GM08714 (cell line): ENCODE measurements around the gene KCNIP4.

ENCODE experiments used
- H3K4me3 ChIP-seq: fragments of 200-500 bp; sonication (Bioruptor generic); 2 replicates; pipeline ENCODE4 v1.5.1; 2014; ENCODE audit warnings: mild to moderate bottlenecking, low read length, inconsistent platforms
- ZNF274 ChIP-seq: IDR thresholded peaks from 2 replicates; pipeline ENCODE4 v1.6.1; 2012; ENCODE audit warnings: mild to moderate bottlenecking, low read depth, low read length

Gene KCNIP4

DNA sequence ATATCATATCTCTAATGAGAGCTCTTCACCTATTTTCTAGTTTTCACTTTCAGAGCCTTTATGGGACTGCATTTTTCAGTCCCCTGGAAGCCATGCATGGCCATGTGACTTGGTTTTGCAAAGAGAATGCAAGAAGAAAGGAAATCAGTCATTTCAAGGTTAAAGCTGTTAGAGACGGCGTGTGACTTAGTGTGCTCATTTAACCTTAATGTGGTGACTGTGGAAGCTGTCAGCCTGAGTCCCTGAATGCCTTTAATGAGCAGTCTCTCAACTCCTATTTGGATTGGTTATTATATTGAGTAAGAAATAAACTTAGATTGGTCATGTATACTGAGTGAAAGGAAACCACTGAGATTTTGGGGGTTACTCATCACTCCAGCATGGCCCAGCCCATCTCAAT is 212.7 kb downstream of the KCNIP4 start:
- no peak for TF ChIP-seq ZNF274
- H3K4me3 ChIP-seq = no peak overlapping the region

DNA sequence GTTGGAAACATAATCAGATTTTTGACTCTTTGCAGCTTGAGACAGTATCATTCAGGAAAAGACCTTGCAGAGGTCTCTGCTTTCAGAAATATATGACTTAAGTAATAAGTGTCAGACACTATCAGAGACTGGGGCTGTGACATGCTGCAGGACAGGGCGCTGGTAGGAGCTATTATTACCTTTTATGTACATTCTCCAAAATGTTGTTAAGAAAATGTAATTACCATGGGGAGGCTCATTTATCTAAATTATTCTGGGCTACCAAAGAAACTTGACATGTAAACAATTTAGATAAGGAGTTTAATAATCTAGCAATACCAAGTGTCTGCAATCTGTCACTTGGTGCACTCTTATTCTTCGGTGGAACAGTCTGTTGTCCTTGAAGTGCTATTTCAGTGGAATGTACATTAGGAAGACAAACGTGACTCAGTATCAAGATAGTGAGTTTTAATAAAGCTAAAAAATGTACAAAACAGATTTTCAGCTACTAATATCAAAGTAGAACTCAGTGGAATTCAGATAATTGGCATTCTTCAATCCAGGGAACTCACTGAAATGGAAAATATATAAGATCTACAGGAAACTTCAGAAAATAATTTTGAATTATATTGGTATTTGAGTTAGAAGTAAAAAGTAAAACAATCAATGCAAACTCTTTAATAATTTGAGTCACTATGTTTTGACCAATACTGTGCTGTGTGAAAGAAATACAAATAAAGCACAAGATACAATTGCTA is 214.5 kb downstream of the KCNIP4 start:
- TF ChIP-seq ZNF274 = no peak

DNA sequence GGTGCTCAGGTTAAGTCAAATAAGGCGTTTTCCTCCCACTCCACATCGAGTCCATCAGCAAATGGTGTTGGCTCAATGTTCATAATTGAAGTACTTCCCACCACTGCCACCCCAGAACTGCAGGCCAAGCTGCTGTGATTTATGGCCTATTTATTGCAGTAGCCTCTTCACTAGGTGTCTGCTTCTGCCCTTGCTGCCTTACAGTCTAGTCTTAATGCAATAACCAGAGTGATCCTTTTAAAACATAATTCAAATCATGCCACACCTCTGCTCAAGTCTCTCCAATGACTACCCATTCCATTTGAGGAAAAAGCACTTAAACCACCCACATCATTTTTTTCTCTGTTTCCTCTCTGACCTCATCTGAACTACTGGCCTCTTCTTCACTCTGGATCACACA is 220.3 kb downstream of the KCNIP4 start:
- no peak overlapping the region for H3K4me3 ChIP-seq
- TF ChIP-seq ZNF274 = no peak

More for the DNA sequence above, 214.5 kb downstream of the KCNIP4 start:
- no peak overlapping the region for H3K4me3 ChIP-seq

DNA sequence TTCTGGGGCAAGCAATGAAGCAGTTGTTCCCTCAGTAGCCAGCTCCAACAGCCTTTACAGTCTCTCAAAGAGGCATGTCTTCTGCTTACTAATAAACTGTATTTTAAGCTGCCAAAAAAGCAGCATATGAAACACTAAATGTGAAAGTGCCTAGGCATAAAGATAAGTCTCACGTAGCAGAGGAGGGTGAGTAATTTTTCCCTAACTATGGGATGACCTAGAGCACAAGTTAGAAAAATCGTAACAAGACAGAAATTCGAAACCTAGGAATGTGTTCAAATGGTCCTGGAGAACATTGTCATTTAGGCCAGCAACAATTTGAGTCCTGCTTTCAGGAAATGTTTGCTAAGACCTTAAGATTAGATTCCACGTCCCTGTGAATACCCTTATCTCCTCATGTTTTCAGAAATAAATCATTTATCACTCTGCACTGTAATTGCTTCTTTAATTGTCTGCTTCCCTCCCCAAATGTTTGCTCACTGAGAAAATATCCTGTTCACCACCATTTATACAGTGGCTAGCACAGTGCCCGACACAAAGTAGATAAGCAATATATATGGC is 222.2 kb downstream of the KCNIP4 start:
- TF ChIP-seq ZNF274 = no peak
- H3K4me3 ChIP-seq = no peak overlapping the region

DNA sequence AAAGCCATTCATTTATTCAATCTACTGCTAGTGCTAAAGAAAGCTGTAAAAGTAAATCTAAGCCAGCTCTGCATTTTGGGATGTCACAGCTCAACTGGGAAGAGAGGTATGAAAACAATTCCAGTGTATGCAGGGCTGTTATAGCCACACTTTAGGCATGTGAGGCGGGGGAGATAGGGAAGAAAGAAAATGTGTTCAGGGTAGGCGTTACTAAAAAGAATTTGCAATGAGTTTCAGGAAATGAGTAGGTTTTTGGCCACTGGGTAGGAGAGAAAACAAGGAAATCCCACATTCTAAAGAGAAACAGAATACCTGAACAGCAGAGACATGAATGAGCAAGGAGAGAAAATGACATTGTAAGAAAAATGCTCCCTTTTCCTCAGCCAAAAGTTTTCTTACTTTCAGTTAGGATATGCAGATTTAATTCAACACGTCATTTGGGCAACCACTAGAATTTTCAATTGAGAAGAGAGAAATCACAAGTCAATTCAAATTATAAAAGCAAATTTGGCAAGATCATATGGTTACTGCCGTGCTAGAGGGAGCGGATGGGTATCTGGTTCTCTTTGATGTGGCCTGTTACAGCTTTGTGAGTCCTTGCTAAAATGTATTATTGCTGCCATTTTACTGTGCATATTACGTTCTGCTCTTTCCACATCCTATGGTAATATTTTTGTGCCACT is 226.3 kb downstream of the KCNIP4 start:
- TF ChIP-seq ZNF274 = no peak
- no peak overlapping the region for H3K4me3 ChIP-seq

DNA sequence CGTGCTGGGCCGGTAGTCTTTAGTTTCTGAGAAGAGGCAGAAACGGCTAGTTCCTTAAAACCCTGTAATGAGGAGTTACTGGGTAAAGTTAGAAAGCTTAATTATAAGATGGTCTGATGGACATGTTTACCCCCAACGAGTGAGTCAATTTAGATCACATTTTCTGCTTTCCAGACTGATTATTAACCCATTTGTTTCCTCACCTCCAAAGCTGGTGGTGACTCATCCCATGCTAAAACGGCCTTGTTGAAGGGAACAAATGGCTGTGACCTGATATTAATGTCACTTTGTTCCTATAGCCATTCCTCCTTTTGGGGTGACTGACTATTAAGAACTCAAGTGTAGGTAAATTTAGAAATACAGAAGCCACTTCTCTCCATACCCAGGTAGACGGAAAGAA is 232.0 kb downstream of the KCNIP4 start:
- no peak for TF ChIP-seq ZNF274
- no peak overlapping the region for H3K4me3 ChIP-seq

DNA sequence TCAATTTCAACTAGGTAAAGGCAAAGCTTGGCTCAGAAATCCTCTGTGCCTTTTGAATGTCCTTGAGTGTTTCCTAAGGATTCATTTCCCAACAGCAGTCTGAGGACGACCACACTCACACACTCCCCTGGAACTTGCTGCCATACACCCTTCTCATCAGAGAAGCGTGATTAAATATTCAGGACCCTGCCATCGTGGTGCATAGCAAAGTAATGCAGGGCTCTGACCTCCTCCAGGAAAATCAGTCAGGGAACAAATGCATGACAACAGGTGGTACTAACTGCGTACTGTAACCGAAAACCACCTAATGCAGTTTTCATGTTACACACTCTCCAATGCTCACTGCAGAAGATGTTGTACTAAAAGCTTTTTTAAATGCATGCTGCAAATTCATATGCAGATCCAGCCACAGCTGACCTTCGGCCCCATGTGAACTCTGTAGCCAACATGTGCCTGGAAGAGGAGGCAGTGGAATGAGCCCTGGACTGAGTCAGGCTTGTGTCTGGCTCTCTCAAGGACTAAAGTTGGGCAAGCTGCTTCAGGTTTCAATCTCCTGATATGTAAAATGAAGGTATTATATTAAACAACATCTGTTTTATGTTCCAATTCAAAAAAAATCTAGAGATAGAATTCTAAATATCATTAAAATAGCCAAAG is 238.3 kb downstream of the KCNIP4 start:
- H3K4me3 ChIP-seq = no peak overlapping the region
- no peak for TF ChIP-seq ZNF274

DNA sequence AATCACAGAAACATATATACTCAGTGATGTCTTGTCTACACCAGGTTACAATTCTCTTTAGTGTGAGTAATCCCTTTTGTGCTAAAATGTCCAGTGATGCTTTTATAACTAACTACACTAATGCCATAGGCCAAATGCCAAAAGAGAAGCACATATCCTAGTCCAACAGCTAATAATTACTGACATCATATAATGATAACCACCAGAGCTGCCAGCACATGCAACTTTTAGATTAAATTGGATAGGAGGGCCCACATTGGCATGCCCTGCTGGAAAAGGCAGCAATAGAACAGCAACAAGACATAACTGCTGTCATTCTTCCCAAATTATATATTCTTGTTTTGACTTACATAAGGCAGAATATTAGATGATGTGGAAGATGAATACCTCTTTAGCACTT is 238.8 kb downstream of the KCNIP4 start:
- H3K4me3 ChIP-seq = no peak overlapping the region
- no peak for TF ChIP-seq ZNF274

DNA sequence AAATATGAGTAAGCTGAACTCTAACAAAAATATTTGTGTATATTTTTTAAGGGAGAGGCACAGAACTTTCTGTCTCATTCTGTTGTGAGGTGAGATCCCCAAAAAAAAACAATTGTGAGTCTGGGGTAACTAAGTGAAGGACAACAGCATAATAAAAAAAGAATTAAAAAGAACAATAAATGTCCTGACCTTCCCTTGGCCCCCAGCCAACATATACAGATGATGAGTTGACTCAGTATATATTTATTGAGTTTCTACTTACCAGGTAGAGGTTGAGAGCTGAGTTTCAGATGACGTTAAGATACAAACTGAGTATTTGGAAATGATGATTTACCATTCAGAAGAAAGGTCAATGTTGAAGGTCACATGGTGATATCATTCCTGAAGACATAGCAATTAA is 239.5 kb downstream of the KCNIP4 start:
- no peak for TF ChIP-seq ZNF274
- H3K4me3 ChIP-seq = no peak overlapping the region

DNA sequence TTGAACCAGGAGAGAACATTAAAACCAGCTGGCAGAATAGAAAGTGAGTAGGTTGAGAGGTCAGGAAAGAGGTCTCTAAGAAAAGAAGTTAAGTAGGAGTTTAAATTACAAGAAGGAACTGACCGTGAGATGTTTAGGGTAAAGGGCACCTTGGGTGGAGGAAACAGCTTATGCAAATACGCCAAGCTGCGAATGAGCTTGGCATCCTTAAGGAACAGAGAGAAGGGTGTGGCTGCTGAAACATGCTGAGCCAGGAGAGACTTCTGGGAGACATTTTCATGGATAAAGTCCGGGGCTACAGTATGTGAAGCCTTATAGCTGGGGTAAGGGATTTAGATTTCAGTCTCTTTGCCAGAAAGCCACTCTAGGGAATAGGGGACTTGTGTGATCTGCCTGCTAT is 249.1 kb downstream of the KCNIP4 start:
- no peak for TF ChIP-seq ZNF274
- H3K4me3 ChIP-seq = no peak overlapping the region

DNA sequence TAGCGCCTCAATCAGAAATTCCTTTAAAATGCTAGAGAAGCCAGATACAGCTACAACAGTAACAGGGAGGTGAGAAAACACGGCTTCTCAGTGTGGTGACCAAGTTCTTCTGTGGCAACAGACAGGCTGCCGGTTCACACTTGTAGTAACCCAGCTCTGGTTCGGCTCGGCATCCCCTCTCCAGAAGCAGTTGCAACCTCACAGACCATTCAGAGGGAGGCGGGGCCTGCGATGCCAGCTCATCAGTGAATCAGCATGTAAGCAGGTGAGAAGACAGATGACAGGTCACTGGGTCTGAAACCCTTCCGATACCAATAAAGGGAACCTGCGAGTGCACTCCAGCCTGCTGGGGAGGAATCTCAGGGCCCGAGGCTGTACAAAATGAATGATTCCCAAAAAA is 251.0 kb downstream of the KCNIP4 start:
- no peak for TF ChIP-seq ZNF274

DNA sequence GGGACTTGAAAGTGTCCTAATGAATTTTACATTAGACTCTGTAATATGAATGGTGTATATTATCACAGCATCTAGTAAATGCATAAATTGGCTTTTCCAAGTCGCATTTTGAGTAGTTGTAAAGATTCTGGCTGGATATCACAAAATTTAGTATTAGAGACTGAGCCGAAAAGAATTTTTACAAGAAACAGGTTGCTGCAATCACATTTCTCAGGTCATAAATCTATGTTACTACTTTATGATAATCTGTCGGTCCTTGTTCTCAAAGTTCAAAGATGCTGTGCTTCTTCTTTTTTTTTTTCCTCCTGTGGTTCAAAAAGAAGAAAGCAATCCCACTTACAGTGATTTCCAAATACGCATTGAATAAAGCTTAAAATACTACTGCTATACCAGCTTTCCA is 253.4 kb downstream of the KCNIP4 start:
- no peak overlapping the region for H3K4me3 ChIP-seq

More for the DNA sequence above, 251.0 kb downstream of the KCNIP4 start:
- no peak overlapping the region for H3K4me3 ChIP-seq

DNA sequence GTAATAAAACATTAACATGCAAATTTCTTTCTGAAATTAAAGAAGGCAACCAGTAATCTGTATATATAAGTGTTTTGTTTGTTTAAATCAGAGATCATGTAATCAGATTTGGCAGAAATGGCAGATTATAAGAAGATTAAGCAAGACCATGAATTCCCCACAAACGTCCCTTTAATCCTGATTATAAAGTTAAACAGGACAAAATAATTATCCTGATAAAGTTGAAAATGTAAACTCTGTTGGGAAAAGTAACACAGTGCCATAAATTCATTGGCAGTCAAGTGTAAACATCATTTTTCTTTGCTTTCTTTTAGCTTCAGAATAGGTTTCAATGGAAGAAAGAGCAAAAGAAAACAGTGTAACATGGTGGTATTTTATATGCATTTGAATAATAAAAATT is 256.3 kb downstream of the KCNIP4 start:
- TF ChIP-seq ZNF274 = no peak

More for the DNA sequence above, 253.4 kb downstream of the KCNIP4 start:
- no peak for TF ChIP-seq ZNF274

DNA sequence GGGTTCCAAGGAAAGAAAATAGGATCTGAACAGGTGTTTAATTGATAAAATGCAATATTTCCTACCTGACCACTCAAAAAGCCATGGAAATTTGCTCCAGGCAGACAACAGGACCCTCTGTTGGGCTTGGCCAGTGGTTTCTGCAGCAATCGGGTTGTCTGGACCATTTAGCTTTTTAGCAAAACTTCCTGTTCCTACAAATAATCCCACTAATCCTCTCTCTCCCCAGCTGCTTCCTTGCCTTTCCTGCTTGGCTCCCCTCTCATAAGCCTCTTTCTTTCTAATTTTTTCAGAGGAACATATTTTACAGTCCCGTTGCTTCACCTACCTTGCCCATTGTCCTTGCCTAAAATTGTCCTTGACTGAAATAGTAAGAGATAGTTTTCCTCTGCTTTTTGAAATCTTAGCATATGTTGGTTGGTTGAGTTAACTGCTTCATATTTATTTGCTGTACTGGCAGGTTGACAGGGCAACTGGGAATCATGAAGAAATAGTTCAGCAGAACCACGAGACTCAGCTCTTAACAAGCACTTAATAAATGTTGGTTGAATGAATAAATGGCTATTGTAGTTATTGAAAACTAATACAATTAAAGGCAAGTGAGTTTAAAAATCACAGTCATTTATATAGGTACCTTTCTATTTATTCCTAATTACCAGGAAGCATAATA is 259.8 kb downstream of the KCNIP4 start:
- no peak overlapping the region for H3K4me3 ChIP-seq
- TF ChIP-seq ZNF274 = no peak

More for the DNA sequence above, 256.3 kb downstream of the KCNIP4 start:
- no peak overlapping the region for H3K4me3 ChIP-seq
